OCI-LY1 (cell line): Measurements from ENCODE around the gene UCP1.

Experiments used
- H2AFZ ChIP-seq: fragments of 200-600 bp; sonication (generic), shearing (Covaris generic); 2 replicates; pipeline ENCODE4 v1.6.0; 2014; ENCODE audit warnings: antibody characterized with exemption, mild to moderate bottlenecking, low read length
- H3F3A ChIP-seq: fragments of 200-600 bp; sonication (generic), shearing (Covaris generic); 2 replicates; pipeline ENCODE4 v1.6.0; 2014; ENCODE audit warnings: mild to moderate bottlenecking, antibody characterized with exemption, low read length, moderate library complexity; ENCODE audit not compliant: insufficient read depth
- H3K27ac ChIP-seq: fragments of 200-600 bp; sonication (generic); 2 replicates; pipeline ENCODE4 v1.5.1; 2014; ENCODE audit warnings: low read length, mixed run types, mild to moderate bottlenecking, low read depth; ENCODE audit not compliant: poor library complexity, severe bottlenecking
- H3K27me3 ChIP-seq: fragments of 200-600 bp; sonication (generic); 2 replicates; pipeline ENCODE4 v1.6.0; 2014; ENCODE audit warnings: antibody characterized with exemption, mild to moderate bottlenecking, low read length, moderate library complexity; ENCODE audit not compliant: insufficient read depth
- H3K36me3 ChIP-seq: fragments of 200-600 bp; sonication (generic); 2 replicates; pipeline ENCODE4 v1.6.1; 2014; ENCODE audit warnings: mild to moderate bottlenecking, antibody characterized with exemption, low read length, moderate library complexity, mixed read lengths; ENCODE audit not compliant: insufficient read depth
- H3K4me1 ChIP-seq: fragments of 200-600 bp; sonication (generic); 2 replicates; pipeline ENCODE4 v1.5.1; 2014; ENCODE audit warnings: mild to moderate bottlenecking, low read length, moderate library complexity; ENCODE audit not compliant: insufficient read depth, severe bottlenecking
- H3K4me2 ChIP-seq: fragments of 200-600 bp; sonication (generic), shearing (Covaris generic); 2 replicates; pipeline ENCODE4 v1.6.1; 2014; ENCODE audit warnings: low read length
- H3K4me3 ChIP-seq: fragments of 200-600 bp; sonication (generic); 2 replicates; pipeline ENCODE4 v1.5.1; 2014; ENCODE audit warnings: low read length, low read depth, mild to moderate bottlenecking, mixed read lengths; ENCODE audit not compliant: poor library complexity, severe bottlenecking
- H3K79me2 ChIP-seq: fragments of 200-600 bp; shearing (Covaris generic); 2 replicates; pipeline ENCODE4 v1.6.1; 2016; ENCODE audit warnings: mixed run types, low read length, mixed read lengths; ENCODE audit not compliant: insufficient read depth
- H3K9ac ChIP-seq: fragments of 200-600 bp; sonication (generic), shearing (Covaris generic); 2 replicates; pipeline ENCODE4 v1.6.1; 2014; ENCODE audit warnings: mild to moderate bottlenecking, low read length, mixed read lengths
- H3K9me2 ChIP-seq: fragments of 200-600 bp; sonication (generic), shearing (Covaris generic); 2 replicates; pipeline ENCODE4 v1.6.1; 2014; ENCODE audit warnings: low read depth, mild to moderate bottlenecking, low read length, mixed read lengths
- H3K9me3 ChIP-seq: fragments of 200-600 bp; shearing (Covaris generic); 2 replicates; pipeline ENCODE4 v1.6.1; 2014; ENCODE audit warnings: low read length, mixed read lengths
- H4K20me1 ChIP-seq: fragments of 200-600 bp; sonication (generic), shearing (Covaris generic); 2 replicates; pipeline ENCODE4 v1.6.0; 2016; ENCODE audit warnings: mild to moderate bottlenecking, low read length; ENCODE audit not compliant: insufficient read depth
- EZH2 ChIP-seq: fragments of 200-600 bp; sonication (generic), shearing (Covaris generic); IDR thresholded peaks from 2 replicates; pipeline ENCODE4 v1.8.0; 2017; ENCODE audit warnings: borderline replicate concordance, mixed run types, mild to moderate bottlenecking, antibody characterized with exemption, low read length, moderate library complexity, mixed read lengths
- TF ChIP-seq, protein P1 (sequence below): fragments of 200-600 bp; sonication (generic), shearing (Covaris generic); IDR thresholded peaks from 2 replicates; pipeline ENCODE4 v1.5.1; 2017; ENCODE audit warnings: mild to moderate bottlenecking, antibody characterized with exemption, low read length, moderate library complexity, mixed read lengths

UCP1 gene

DNA sequence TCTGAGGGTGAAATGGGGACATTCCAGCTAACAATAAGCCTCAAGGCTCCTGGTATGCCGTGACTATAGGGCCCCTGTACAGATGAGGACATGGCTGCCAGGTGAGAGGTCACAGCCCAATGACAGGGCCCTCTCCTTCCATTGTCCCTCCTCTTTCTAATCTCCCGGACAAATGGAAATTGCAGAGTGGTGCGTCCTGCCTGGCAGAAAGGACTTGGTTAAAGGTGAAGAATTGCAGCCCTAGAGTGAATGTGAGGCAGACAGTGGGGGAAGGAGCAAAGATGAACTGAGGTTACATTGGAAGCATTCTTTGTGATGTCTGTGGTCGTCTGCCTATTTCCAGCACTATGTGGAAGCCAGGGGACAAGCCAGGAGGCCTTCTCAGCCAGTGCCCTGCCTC lies 6.7 kb upstream of the UCP1 start:
- no peaks in the 10 kb centered on the region for H3K9me2 ChIP-seq
- no peak for TF ChIP-seq EZH2
- TF ChIP-seq, protein P1, sequence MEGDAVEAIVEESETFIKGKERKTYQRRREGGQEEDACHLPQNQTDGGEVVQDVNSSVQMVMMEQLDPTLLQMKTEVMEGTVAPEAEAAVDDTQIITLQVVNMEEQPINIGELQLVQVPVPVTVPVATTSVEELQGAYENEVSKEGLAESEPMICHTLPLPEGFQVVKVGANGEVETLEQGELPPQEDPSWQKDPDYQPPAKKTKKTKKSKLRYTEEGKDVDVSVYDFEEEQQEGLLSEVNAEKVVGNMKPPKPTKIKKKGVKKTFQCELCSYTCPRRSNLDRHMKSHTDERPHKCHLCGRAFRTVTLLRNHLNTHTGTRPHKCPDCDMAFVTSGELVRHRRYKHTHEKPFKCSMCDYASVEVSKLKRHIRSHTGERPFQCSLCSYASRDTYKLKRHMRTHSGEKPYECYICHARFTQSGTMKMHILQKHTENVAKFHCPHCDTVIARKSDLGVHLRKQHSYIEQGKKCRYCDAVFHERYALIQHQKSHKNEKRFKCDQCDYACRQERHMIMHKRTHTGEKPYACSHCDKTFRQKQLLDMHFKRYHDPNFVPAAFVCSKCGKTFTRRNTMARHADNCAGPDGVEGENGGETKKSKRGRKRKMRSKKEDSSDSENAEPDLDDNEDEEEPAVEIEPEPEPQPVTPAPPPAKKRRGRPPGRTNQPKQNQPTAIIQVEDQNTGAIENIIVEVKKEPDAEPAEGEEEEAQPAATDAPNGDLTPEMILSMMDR, result no peak
- no peaks in the 10 kb centered on the region for H3K79me2 ChIP-seq
- peaks cover 7% of the 10 kb centered on the region; the same call in 1 of the 2 replicates for H3K27me3 ChIP-seq
- H4K20me1 ChIP-seq, result no peaks in the 10 kb centered on the region
- H3K27ac ChIP-seq, result no peak overlapping the region
- no peaks in the 10 kb centered on the region for H3K9me3 ChIP-seq
- no peaks in the 10 kb centered on the region for H3K36me3 ChIP-seq
- no peaks in the 10 kb centered on the region for H3K4me1 ChIP-seq
- H3F3A ChIP-seq, result no peaks in the 10 kb centered on the region
- no peak overlapping the region for H3K4me3 ChIP-seq
- no peak overlapping the region for H3K9ac ChIP-seq
- no peak overlapping the region for H3K4me2 ChIP-seq
- H2AFZ ChIP-seq, result no peak overlapping the region

DNA sequence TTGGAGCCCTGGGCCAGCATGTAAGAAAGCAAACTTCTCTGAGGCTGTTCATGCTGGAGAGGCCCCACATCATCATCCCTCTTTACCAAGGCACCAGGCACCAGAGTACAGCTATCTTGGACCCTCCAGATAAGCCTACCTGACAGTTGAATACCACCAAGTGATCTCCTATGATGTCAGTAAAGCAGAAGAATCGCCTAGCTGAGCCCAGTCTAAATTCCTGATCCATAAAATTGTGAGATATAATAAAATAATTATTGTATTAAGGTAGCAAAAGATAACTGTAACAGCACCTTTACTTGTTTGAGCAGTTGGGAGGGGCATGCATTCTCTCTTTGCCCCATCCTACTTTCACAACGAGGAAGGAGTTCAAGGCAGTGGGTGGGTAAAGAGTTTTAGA lies 2.9 kb upstream of the UCP1 start:
- no peak overlapping the region for H2AFZ ChIP-seq
- no peak overlapping the region for H3K4me2 ChIP-seq
- H3F3A ChIP-seq, result no peaks in the 10 kb centered on the region
- H3K79me2 ChIP-seq, result no peaks in the 10 kb centered on the region
- no peaks in the 10 kb centered on the region for H3K4me1 ChIP-seq
- H3K9ac ChIP-seq, result no peak overlapping the region
- no peak overlapping the region for H3K27ac ChIP-seq
- no peak overlapping the region for H3K4me3 ChIP-seq
- H3K36me3 ChIP-seq, result no peaks in the 10 kb centered on the region
- H3K27me3 ChIP-seq, result peaks cover 12% of the 10 kb centered on the region; the same call in 1 of the 2 replicates
- no peaks in the 10 kb centered on the region for H3K9me2 ChIP-seq
- no peaks in the 10 kb centered on the region for H3K9me3 ChIP-seq
- TF ChIP-seq, protein P1, result no peak
- TF ChIP-seq EZH2, result no peak
- no peaks in the 10 kb centered on the region for H4K20me1 ChIP-seq

DNA sequence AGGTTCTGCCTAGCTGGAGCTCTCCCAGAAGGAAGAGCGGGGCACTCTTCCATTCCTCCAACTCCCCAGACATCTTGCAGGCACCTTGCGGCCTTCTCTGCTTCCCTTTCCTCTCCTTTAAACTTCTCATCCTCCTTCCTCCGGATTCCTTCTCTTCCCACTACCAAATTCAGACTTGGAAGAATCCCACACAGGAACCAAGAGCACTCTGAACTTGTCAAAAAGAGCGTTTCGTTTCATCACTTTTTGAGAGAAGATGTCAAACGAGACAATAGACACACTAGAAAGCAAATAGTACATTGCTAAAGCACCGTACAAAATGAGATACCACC lies 512 bp upstream of the UCP1 start:
- Histone ChIP-seq H3K27ac (no peak overlapping the region), H3F3A (no peaks in the 10 kb centered on the region), H3K27me3 (peaks cover 12% of the 10 kb centered on the region; the same call in 1 of the 2 replicates), H3K36me3 (no peaks in the 10 kb centered on the region), H3K4me3 (no peak overlapping the region), H2AFZ (no peak overlapping the region), H3K79me2 (no peaks in the 10 kb centered on the region), H3K4me1 (no peaks in the 10 kb centered on the region), H3K9me2 (no peaks in the 10 kb centered on the region), H3K9ac (no peak overlapping the region), H4K20me1 (no peaks in the 10 kb centered on the region), H3K4me2 (no peak overlapping the region), H3K9me3 (no peaks in the 10 kb centered on the region)
- TF ChIP-seq, protein P1, result no peak
- TF ChIP-seq EZH2, result no peak
